CD4-positive, CD25-positive, alpha-beta regulatory T cell (primary cell): ENCODE measurements around the gene CNFN. TPM values are rescaled to one million over a fixed set of nuclear protein-coding genes. Genes with fewer than 3 reads are reported as not detected.

Source experiments
- ATAC-seq, 2 donors: fragments of 150-1000 bp; cut with Tn5 transposase; one replicate each; pipeline ENCODE4 v1.10.0; 2021; ENCODE audit warnings: low read depth in 2 of 2, moderate number of reproducible peaks in 2 of 2, moderate library complexity in 1 of 2
- DNase-seq, 3 donors: peaks; one replicate each; pipeline versions ENCODE4 v3.0.0 to v3.0.0-alpha.2; 2012 to 2022; ENCODE audit warnings: mixed read lengths in 1 of 3
- H3K27ac ChIP-seq: one replicate; pipeline ENCODE4 v1.7.0; 2013; ENCODE audit warnings: mild to moderate bottlenecking, low read length; ENCODE audit not compliant: insufficient read depth, poor library complexity, severe bottlenecking
- H3K27me3 ChIP-seq: one replicate; pipeline ENCODE4 v1.7.0; 2013; ENCODE audit warnings: low read length; ENCODE audit not compliant: control insufficient read depth, insufficient read depth
- H3K36me3 ChIP-seq: one replicate; pipeline ENCODE4 v1.7.0; 2013; ENCODE audit warnings: mild to moderate bottlenecking, low read length, moderate library complexity; ENCODE audit not compliant: control insufficient read depth, insufficient read depth
- H3K4me1 ChIP-seq: 2 replicates; pipeline ENCODE4 v1.7.0; 2013; ENCODE audit warnings: mild to moderate bottlenecking, low read length; ENCODE audit not compliant: insufficient read depth, control insufficient read depth, poor library complexity, severe bottlenecking
- H3K4me3 ChIP-seq: one replicate; pipeline ENCODE4 v1.7.0; 2013; ENCODE audit warnings: low read depth, mild to moderate bottlenecking, low read length, moderate library complexity
- H3K9me3 ChIP-seq, 2 experiments: 1 replicate in 1 of 2; 2 replicates in 1 of 2; pipeline ENCODE4 v1.7.0; 2013; ENCODE audit warnings: low read length in 2 of 2, mild to moderate bottlenecking in 1 of 2, moderate library complexity in 1 of 2; ENCODE audit not compliant: control insufficient read depth in 2 of 2
- H3K27ac Mint-ChIP-seq, 3 donors: one replicate each; pipeline ENCODE4 v1.8.0; 2020 to 2022; ENCODE audit warnings: mild to moderate bottlenecking in 3 of 3, mixed read lengths in 3 of 3, moderate library complexity in 2 of 3
- H3K27me3 Mint-ChIP-seq: one replicate; pipeline ENCODE4 v1.8.0; 2022; ENCODE audit warnings: mild to moderate bottlenecking, mixed read lengths
- H3K36me3 Mint-ChIP-seq: one replicate; pipeline ENCODE4 v1.8.0; 2020; ENCODE audit warnings: mixed read lengths
- H3K4me1 Mint-ChIP-seq, 4 donors: one replicate each; pipeline ENCODE4 v1.8.0; 2020 to 2022; ENCODE audit warnings: mixed read lengths in 4 of 4, mild to moderate bottlenecking in 1 of 4
- H3K4me3 Mint-ChIP-seq, 4 donors: one replicate each; pipeline ENCODE4 v1.8.0; 2020 to 2022; ENCODE audit warnings: mild to moderate bottlenecking in 4 of 4, mixed read lengths in 4 of 4, moderate library complexity in 3 of 4
- H3K9me3 Mint-ChIP-seq, 7 donors: one replicate each; pipeline ENCODE4 v1.8.0; 2020 to 2022; ENCODE audit warnings: mixed read lengths in 7 of 7, mild to moderate bottlenecking in 3 of 7, moderate library complexity in 2 of 7
- polyA plus RNA-seq, 4 donors: library from polyadenylated mRNA; unstranded; fragments of 300-500 nt; fragmentation: Illumina TruSeq; gene quantifications; one replicate each; pipeline ENCODE4 v1.2.3, GENCODE V29; 2021
- total RNA-seq: library from RNA; stranded (reverse); gene quantifications from one replicate; pipeline ENCODE4 v1.2.3, GENCODE V29; 2022

CNFN gene
- total and polyA plus RNA-seq, 5 donors from 2014 or later, result 0.49 TPM; not detected in 3

- no peaks in the 10 kb centered on the region for H3K27me3 ChIP-seq
- Mint-ChIP-seq H3K27ac (peak overlapping the region in 1 of 3 donors; percentile 53), H3K4me3 (no peak overlapping the region), H3K4me1 (peaks cover 0 to 3% (median 0%) of the 10 kb centered on the region in 4 donors), H3K36me3 (peaks cover 21% of the 10 kb centered on the region), H3K27me3 (no peaks in the 10 kb centered on the region), H3K9me3 (no peaks in the 10 kb centered on the region)
- DNase-seq (no peak), ATAC-seq (no peak)
- H3K4me3 ChIP-seq, result no peak overlapping the region
- no peak overlapping the region for H3K27ac ChIP-seq
- H3K4me1 ChIP-seq, result no peaks in the 10 kb centered on the region
- peaks cover 0 to 7% of the 10 kb centered on the region in 2 experiments for H3K9me3 ChIP-seq
- H3K36me3 ChIP-seq, result no peaks in the 10 kb centered on the region
Measured at GRCh38 chr19:42360787-42361544, 29.1 kb downstream of the CNFN start.

- no peaks in the 10 kb centered on the region for H3K27me3 ChIP-seq
- H3K27ac Mint-ChIP-seq, result peak overlapping the region in 1 of 3 donors; percentile 67
Measured at GRCh38 chr19:42357290-42357689, 32.8 kb downstream of the CNFN start.

GRCh38 chr19:42356686-42357085, 33.4 kb downstream of the CNFN start:
- H3K36me3 Mint-ChIP-seq, result peaks cover 12% of the 10 kb centered on the region
- H3K4me3 Mint-ChIP-seq, result no peak overlapping the region
- Histone ChIP-seq H3K36me3 (no peaks in the 10 kb centered on the region), H3K9me3 (no peaks in the 10 kb centered on the region), H3K27ac (no peak overlapping the region), H3K4me1 (no peaks in the 10 kb centered on the region), H3K27me3 (no peaks in the 10 kb centered on the region), H3K4me3 (no peak overlapping the region)
- ATAC-seq (no peak), DNase-seq (no peak)
- H3K27ac Mint-ChIP-seq, result no peak overlapping the region
- H3K4me1 Mint-ChIP-seq, result peaks cover 0 to 3% (median 0%) of the 10 kb centered on the region in 4 donors
- no peaks in the 10 kb centered on the region for H3K27me3 Mint-ChIP-seq
- no peaks in the 10 kb centered on the region for H3K9me3 Mint-ChIP-seq

More at GRCh38 chr19:42357290-42357689, 32.8 kb downstream of the CNFN start:
- ATAC-seq (no peak), DNase-seq (no peak)
- Mint-ChIP-seq H3K36me3 (peaks cover 9% of the 10 kb centered on the region), H3K4me3 (no peak overlapping the region), H3K4me1 (no peaks in the 10 kb centered on the region), H3K27me3 (no peaks in the 10 kb centered on the region), H3K9me3 (no peaks in the 10 kb centered on the region)
- H3K4me3 ChIP-seq, result no peak overlapping the region
- no peaks in the 10 kb centered on the region for H3K36me3 ChIP-seq
- H3K9me3 ChIP-seq, result no peaks in the 10 kb centered on the region
- H3K4me1 ChIP-seq, result no peaks in the 10 kb centered on the region
- H3K27ac ChIP-seq, result no peak overlapping the region

GRCh38 chr19:42355896-42356295, 34.2 kb downstream of the CNFN start:
- ATAC-seq, result no peak
- Mint-ChIP-seq H3K9me3 (no peaks in the 10 kb centered on the region), H3K4me1 (peaks cover 0 to 3% (median 0%) of the 10 kb centered on the region in 4 donors), H3K4me3 (no peak overlapping the region), H3K27ac (no peak overlapping the region), H3K36me3 (peaks cover 13% of the 10 kb centered on the region), H3K27me3 (no peaks in the 10 kb centered on the region)
- no peak overlapping the region for H3K27ac ChIP-seq
- no peak for DNase-seq
- no peaks in the 10 kb centered on the region for H3K4me1 ChIP-seq
- no peaks in the 10 kb centered on the region for H3K27me3 ChIP-seq
- H3K4me3 ChIP-seq, result no peak overlapping the region
- no peaks in the 10 kb centered on the region for H3K9me3 ChIP-seq
- no peaks in the 10 kb centered on the region for H3K36me3 ChIP-seq

- no peaks in the 10 kb centered on the region for H3K9me3 ChIP-seq
- no peaks in the 10 kb centered on the region for H3K36me3 ChIP-seq
- H3K4me1 ChIP-seq, result no peaks in the 10 kb centered on the region
- no peaks in the 10 kb centered on the region for H3K27me3 ChIP-seq
- H3K27me3 Mint-ChIP-seq, result no peaks in the 10 kb centered on the region
- H3K27ac Mint-ChIP-seq, result peak overlapping the region in 1 of 3 donors; percentile 57
- no peak overlapping the region for H3K4me3 ChIP-seq
- H3K36me3 Mint-ChIP-seq, result peaks cover 12% of the 10 kb centered on the region
- no peak overlapping the region for H3K27ac ChIP-seq
- no peak overlapping the region for H3K4me3 Mint-ChIP-seq
- ATAC-seq (no peak), DNase-seq (no peak)
- H3K4me1 Mint-ChIP-seq, result peaks cover 0 to 3% (median 0%) of the 10 kb centered on the region in 4 donors
- H3K9me3 Mint-ChIP-seq, result no peaks in the 10 kb centered on the region
Measured at GRCh38 chr19:42353341-42354015, 36.6 kb downstream of the CNFN start.

GRCh38 chr19:42352301-42353259, 37.5 kb downstream of the CNFN start:
- ATAC-seq, result no peak
- no peaks in the 10 kb centered on the region for H3K36me3 ChIP-seq
- Mint-ChIP-seq H3K27ac (no peak overlapping the region), H3K4me3 (no peak overlapping the region), H3K4me1 (peaks cover 0 to 3% (median 0%) of the 10 kb centered on the region in 4 donors), H3K36me3 (peaks cover 12% of the 10 kb centered on the region), H3K27me3 (no peaks in the 10 kb centered on the region), H3K9me3 (no peaks in the 10 kb centered on the region)
- no peak for DNase-seq
- H3K4me1 ChIP-seq, result no peaks in the 10 kb centered on the region
- no peak overlapping the region for H3K4me3 ChIP-seq
- no peak overlapping the region for H3K27ac ChIP-seq
- no peaks in the 10 kb centered on the region for H3K9me3 ChIP-seq
- H3K27me3 ChIP-seq, result no peaks in the 10 kb centered on the region

GRCh38 chr19:42351079-42351735, 38.9 kb downstream of the CNFN start:
- Mint-ChIP-seq H3K4me1 (peaks cover 0 to 6% (median 0%) of the 10 kb centered on the region in 4 donors), H3K36me3 (peaks cover 12% of the 10 kb centered on the region), H3K27ac (no peak overlapping the region), H3K4me3 (no peak overlapping the region), H3K27me3 (no peaks in the 10 kb centered on the region), H3K9me3 (no peaks in the 10 kb centered on the region)
- DNase-seq (no peak), ATAC-seq (no peak)
- Histone ChIP-seq H3K9me3 (no peaks in the 10 kb centered on the region), H3K36me3 (no peaks in the 10 kb centered on the region), H3K27me3 (no peaks in the 10 kb centered on the region), H3K4me1 (no peaks in the 10 kb centered on the region), H3K4me3 (no peak overlapping the region), H3K27ac (no peak overlapping the region)
